ENCODE results near the gene RBM43.

GRCh38 chr2:151306621-151307020 is 45.0 kb upstream of the RBM43 start:
- TF ChIP-seq SIN3A (IDR thresholded peaks at IDR 0.05; ENCODE audit: borderline replicate concordance, insufficient read depth, low read depth, low read length) (no peak), REST (IDR thresholded peaks at IDR 0.05; ENCODE audit: insufficient read depth in 1 of 2, low read depth in 2 of 2, low read length in 1 of 2) (no peak), CTCF (IDR thresholded peaks at IDR 0.05) (no peak), POLR2AphosphoS5 (IDR thresholded peaks at IDR 0.05; ENCODE audit: low read depth, low read length) (no peak), TCF7L2 (IDR thresholded peaks at IDR 0.05; ENCODE audit: low read depth, low read length) (no peak)
